HL-60 (cell line): ENCODE data around the gene IL22RA1.

Source experiments
- CTCF ChIP-seq: IDR thresholded peaks from one replicate; pipeline ENCODE4 v1.5.1; 2011; ENCODE audit warnings: low read length, control low read depth, inconsistent platforms; ENCODE audit not compliant: insufficient read depth
- GABPA ChIP-seq: IDR thresholded peaks from 2 replicates; pipeline ENCODE4 v1.6.1; 2012; ENCODE audit warnings: low read depth
- POLR2AphosphoS5 ChIP-seq: IDR thresholded peaks from 2 replicates; pipeline ENCODE4 v1.6.1; 2012; ENCODE audit warnings: low read depth
- TF ChIP-seq, protein P1 (sequence below): IDR thresholded peaks from 2 replicates; pipeline ENCODE4 v1.6.1; 2012; ENCODE audit warnings: low read depth; ENCODE audit not compliant: insufficient replicate concordance

GRCh38 chr1:24103879-24104278 lies 39.1 kb downstream of the IL22RA1 start:
- no peak for TF ChIP-seq CTCF
- TF ChIP-seq POLR2AphosphoS5, result no peak
- no peak for TF ChIP-seq GABPA
- TF ChIP-seq, protein P1, sequence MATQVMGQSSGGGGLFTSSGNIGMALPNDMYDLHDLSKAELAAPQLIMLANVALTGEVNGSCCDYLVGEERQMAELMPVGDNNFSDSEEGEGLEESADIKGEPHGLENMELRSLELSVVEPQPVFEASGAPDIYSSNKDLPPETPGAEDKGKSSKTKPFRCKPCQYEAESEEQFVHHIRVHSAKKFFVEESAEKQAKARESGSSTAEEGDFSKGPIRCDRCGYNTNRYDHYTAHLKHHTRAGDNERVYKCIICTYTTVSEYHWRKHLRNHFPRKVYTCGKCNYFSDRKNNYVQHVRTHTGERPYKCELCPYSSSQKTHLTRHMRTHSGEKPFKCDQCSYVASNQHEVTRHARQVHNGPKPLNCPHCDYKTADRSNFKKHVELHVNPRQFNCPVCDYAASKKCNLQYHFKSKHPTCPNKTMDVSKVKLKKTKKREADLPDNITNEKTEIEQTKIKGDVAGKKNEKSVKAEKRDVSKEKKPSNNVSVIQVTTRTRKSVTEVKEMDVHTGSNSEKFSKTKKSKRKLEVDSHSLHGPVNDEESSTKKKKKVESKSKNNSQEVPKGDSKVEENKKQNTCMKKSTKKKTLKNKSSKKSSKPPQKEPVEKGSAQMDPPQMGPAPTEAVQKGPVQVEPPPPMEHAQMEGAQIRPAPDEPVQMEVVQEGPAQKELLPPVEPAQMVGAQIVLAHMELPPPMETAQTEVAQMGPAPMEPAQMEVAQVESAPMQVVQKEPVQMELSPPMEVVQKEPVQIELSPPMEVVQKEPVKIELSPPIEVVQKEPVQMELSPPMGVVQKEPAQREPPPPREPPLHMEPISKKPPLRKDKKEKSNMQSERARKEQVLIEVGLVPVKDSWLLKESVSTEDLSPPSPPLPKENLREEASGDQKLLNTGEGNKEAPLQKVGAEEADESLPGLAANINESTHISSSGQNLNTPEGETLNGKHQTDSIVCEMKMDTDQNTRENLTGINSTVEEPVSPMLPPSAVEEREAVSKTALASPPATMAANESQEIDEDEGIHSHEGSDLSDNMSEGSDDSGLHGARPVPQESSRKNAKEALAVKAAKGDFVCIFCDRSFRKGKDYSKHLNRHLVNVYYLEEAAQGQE, result no peak
